ENCODE results near the gene ANKRD44. TPM values are rescaled to one million over a fixed set of nuclear protein-coding genes. Genes with fewer than 3 reads are reported as not detected.

Gene ANKRD44
- polyA plus RNA-seq, 6 donors from 2014 or later: 107 to 176 (median 141) TPM

Other genes starting within 250 kb of the ANKRD44 start
- gene SF3B1, start 124.2 kb upstream of the ANKRD44 start, polyA plus RNA-seq (ENCODE audit: low read depth in 6 of 6): 100 to 1,000 TPM in 5 of 6 donors, 10 to 100 TPM in 1; 99.2 to 166 (median 153) TPM
- gene COQ10B, start 142.8 kb upstream of the ANKRD44 start, polyA plus RNA-seq (ENCODE audit: low read depth in 6 of 6): 10 to 100 TPM; 36.6 to 83.2 (median 48.5) TPM
- 10 to 100 TPM; 58.5 to 93.4 (median 78.7) TPM for gene HSPD1, start 189.1 kb upstream of the ANKRD44 start, polyA plus RNA-seq (ENCODE audit: low read depth in 6 of 6)
- gene HSPE1, start 189.6 kb upstream of the ANKRD44 start, polyA plus RNA-seq (ENCODE audit: low read depth in 6 of 6): 100 to 1,000 TPM in 2 of 6 donors, 10 to 100 TPM in 4; 79.9 to 109 (median 93.0) TPM
- gene MOB4, start 205.3 kb upstream of the ANKRD44 start, polyA plus RNA-seq (ENCODE audit: low read depth in 6 of 6): 10 to 100 TPM; 22.3 to 55.0 (median 43.2) TPM